HG02884 (cell line): ENCODE data around the gene SLC8A2.

Source experiments
- ATAC-seq: cut with Tn5 transposase; IDR thresholded peaks from one replicate; pipeline ENCODE4 v1.9.1; 2021; ENCODE audit warnings: mild to moderate bottlenecking, moderate library complexity; ENCODE audit not compliant: unreplicated experiment

Gene SLC8A2

GRCh38 chr19:47432091-47432490 lies 39.6 kb downstream of the SLC8A2 start:
- no peak for ATAC-seq

GRCh38 chr19:47430041-47430802 lies 41.5 kb downstream of the SLC8A2 start:
- no peak for ATAC-seq

- no peak for ATAC-seq
Observed at GRCh38 chr19:47429140-47429793, 42.4 kb downstream of the SLC8A2 start.

GRCh38 chr19:47428177-47428894 lies 43.4 kb downstream of the SLC8A2 start:
- no peak for ATAC-seq

DNA sequence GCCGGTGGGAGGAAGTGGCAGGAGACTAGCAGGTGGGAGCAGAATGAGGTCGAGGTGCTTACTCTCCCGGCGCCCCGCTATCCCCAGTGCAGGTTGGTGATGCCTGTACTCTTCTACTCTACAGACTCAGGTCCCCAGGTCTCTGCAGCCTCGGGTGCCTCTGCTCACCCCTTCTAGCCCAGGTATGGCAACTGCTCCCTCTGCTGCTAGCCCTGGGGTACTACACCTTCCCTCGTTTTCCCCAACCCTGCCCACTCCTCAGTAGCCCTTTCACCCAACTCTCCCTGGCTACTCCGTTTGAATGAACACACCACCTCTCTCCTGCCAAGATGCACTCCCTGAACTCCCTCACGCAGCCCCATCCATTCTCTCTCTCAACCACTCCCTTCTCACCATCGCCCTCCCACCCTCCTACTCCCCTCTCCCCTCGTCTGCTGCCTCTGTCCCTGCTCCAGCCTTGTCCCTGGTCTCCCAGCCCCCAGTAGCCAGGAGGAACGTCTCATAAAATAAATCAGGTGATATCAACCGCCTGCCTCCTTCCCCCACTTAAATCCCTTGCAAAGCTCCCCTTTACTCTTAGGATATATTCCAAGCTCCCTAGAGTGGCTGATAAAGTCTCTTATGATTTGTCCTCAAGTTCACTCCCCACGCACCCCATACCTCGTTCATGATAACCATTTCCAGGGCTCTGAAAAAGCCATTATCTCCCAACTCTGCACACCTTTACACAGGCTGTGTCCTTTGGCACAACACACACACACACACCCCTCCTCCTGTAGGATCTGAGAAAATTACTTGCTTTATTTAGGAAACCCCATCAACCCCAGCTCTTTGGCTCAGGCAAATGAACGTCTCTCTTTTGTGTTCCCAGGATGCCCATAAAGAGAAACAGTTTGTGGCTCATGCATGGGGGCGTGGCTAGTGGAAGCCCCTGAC lies 44.2 kb downstream of the SLC8A2 start:
- no peak for ATAC-seq

GRCh38 chr19:47423203-47423882 lies 48.4 kb downstream of the SLC8A2 start:
- no peak for ATAC-seq

- ATAC-seq, result no peak
Observed at GRCh38 chr19:47422417-47423163, 49.1 kb downstream of the SLC8A2 start.

DNA sequence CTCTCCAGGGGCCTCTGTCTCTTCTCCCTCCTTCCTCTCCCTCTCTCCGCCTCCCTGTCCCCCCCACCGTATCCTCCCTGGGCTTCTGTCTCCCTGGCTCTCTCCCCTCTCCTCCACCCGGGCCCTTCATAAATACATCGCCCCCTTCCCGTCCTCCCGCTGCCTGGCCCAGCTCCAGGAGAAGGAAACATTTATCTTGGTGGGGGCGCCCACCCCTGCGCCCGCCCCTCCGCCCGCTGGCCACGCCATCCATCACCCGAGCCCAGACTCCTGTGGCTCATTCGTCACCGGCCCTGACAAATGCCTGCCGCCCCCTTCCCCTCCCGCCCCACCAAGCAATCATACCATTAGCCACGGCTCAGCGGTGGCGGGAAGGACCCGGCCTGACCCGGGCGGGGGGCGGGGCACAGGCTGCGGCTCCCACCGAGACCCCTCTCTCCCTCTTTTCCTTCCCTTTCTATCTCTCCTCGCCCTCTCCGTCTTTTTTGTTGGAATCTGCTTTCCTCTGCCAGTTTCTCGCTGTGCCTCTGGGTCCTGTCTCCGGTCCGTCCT lies 49.8 kb downstream of the SLC8A2 start:
- ATAC-seq, result no peak

DNA sequence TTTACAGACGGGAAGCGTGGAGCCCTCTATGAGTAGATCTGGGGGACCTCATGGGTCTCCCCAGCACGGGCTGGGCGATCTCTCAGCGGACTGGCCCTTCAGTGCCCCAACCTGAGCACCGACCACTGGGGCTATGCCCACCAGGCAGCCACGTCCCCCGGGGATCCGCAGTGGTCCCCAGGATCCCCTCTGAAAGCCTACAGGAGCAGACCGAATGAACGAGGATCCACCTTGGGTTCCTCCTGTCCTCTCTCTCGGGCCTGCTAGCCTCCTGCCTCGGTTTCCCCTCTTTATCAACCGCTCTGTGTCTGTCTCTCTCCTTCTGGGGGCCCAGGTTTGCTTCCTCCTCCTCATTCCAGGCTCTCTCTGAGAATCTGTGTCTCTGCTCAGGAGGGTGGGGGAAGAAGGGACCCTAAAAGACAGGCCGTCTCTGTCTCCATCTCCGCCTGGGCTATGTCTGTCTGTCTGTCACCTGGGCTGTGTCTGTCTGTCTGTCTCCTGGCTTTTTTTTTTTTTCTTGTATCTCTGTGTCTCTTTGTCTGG lies 50.4 kb downstream of the SLC8A2 start:
- ATAC-seq, result no peak

- ATAC-seq, result no peak
Observed at GRCh38 chr19:47419789-47420188, 51.9 kb downstream of the SLC8A2 start.

GRCh38 chr19:47419030-47419783 lies 52.5 kb downstream of the SLC8A2 start, which contains the start of gene MEIS3:
Gene MEIS3, minus strand, starts transcription at chr19:47419527. Its CDS starts 446 bp downstream, at chr19:47419081.
- ATAC-seq, result no peak

DNA sequence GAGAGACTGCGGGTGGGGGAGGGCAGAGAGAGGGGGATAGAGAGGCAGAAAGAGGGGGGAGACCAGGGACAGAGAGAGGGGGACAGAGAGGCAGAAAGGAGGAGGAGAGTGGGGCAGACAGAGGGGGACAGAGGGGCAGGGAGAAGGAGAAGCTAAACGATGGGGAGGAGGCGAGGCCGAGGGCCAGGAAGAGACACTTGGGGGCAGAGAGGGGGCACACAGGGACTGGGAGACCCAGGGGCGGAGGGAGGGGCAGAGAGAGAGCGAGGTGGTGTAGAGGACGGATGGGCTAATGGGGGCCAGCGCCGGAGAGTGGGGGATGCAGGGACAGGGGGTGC lies 53.0 kb downstream of the SLC8A2 start:
- ATAC-seq, result no peak

DNA sequence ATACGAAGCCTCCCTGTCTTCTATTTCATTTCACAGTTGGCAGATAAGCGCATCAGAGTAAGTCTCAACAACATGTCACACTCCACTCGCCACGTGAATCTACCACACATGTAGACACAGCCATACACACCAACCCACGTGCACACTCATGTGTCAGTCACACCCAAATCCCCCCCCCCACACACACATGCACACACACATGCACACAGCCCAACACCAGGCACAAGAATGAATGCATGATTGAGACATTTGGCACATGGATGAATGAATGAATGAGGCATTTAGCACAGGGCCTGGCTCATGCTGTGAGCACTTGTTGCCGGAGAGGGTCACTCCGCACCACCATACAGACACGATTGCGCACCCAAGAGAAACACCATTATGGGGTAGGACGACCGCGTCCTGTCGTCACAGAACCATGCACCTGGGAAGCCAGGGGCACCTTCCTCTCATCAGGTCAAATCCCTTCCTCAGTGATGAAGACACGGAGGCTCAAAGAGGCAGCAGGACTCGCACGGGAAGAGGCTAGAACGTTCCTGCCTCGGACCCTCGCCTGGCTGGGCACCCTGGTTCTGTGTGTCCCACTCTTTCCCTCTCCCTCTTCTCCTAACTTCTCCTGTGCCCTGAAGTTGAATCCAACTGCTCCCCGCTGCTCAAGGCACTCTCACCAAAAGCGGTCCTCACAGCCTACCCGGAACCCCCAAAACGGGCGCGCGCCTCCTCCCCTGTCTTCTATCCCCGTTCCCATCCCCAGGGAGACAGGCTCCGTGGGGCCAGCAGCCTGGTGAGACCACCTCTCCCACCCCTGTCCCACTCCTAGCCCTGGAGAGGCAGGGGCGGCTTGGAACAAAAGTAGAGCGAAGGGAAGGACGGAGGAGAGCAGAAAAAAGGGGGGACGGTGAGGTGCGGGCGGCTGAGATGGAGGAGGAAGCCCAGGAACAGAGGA lies 53.7 kb downstream of the SLC8A2 start:
- no peak for ATAC-seq

DNA sequence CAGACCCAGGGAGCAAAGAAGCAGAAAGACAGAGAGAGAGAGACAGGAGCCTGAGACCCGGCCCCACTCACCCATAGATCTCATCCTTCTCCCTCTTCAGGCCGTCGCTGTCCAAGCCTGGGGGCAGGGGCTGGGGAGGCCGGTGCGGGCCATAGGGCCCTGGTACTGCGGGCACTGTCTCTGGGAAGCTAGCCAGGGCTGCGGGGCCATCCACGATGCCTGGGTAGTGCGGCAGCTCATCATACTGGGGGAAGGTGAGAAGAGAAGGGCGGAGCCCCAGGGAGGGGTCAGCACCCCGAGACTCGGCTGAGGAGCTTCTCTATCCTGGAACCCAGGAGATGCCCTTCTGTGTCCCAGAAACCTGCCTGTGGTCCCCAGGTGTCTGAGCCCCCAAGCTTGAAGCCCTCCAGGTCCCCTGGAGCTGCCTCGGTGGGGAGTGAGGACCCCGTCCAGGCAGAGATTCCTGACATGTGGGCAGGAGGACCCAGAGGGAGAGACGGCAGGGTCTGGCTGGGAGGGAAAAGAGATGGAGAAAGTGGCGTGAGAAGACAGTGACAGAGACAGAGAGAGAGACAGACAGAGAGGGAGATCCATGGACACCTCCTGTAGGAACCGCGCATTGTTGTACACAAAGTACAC lies 54.5 kb downstream of the SLC8A2 start:
- no peak for ATAC-seq

- no peak for ATAC-seq
Observed at GRCh38 chr19:47416643-47416985, 55.1 kb downstream of the SLC8A2 start.

DNA sequence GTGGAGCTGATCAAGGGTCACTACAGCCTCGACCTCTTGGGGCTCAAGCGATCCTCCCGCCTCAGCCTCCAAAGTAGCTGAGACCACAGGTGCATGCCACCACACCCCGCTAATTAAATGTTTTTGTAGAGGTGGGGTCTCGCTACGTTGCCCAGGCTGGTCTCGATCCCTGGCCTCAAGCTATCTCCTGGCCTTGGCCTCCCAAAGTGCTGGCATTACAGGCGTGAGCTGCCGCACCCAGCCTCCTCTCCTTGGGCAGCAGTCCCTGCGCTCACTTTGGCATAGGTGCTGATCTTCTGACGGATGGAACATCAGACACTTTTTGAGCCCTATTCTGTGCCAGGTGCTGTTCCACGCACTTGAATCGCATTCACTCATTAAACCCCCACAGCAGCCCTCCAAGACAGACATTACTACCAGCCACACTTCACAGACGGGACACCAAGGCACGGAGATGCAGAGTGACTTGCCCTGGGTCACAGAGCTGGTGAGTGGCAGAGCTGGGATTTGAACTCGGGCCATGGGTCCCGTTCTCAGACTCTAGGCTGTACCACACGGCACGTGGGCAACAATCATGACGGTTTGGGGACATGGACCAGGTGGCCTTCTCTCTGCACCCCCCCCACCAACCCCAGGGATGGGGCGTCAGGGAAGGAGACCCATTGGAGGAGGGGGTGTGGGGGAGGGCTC lies 55.6 kb downstream of the SLC8A2 start:
- ATAC-seq, result no peak
